22Rv1 (cell line): ENCODE data around the gene NIF3L1.

ENCODE experiments used
- ZFX ChIP-seq: fragments of 450-650 bp; IDR thresholded peaks from 2 replicates; pipeline ENCODE4 v1.6.1; 2017; ENCODE audit warnings: antibody characterized with exemption, borderline replicate concordance
- TF ChIP-seq, protein P1 (sequence below): fragments of 450-650 bp; IDR thresholded peaks from 2 replicates; pipeline ENCODE4 v1.5.1; 2017; ENCODE audit warnings: mild to moderate bottlenecking

DNA sequence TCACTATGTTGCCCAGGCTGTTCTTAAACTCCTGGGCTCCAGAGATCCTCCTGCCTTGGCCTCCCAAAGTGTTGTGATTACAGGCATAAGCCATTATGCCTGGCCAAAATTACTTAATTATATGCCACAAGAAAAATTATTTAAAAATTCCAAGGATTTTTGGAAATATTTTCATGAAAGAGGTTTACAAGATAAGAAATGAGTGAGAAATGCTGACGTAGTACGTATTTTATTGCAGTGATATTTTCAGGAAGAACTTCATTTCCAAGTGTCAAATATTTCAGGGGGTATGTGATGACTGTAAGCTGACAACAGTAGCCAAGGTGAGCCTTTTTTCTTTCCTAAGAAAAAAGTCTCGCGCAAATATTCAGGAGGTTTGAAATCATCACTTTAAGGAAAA, 20.8 kb downstream of the NIF3L1 start:
- TF ChIP-seq, protein P1, sequence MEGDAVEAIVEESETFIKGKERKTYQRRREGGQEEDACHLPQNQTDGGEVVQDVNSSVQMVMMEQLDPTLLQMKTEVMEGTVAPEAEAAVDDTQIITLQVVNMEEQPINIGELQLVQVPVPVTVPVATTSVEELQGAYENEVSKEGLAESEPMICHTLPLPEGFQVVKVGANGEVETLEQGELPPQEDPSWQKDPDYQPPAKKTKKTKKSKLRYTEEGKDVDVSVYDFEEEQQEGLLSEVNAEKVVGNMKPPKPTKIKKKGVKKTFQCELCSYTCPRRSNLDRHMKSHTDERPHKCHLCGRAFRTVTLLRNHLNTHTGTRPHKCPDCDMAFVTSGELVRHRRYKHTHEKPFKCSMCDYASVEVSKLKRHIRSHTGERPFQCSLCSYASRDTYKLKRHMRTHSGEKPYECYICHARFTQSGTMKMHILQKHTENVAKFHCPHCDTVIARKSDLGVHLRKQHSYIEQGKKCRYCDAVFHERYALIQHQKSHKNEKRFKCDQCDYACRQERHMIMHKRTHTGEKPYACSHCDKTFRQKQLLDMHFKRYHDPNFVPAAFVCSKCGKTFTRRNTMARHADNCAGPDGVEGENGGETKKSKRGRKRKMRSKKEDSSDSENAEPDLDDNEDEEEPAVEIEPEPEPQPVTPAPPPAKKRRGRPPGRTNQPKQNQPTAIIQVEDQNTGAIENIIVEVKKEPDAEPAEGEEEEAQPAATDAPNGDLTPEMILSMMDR, result no peak
- no peak for TF ChIP-seq ZFX
